Skin epidermis (tissue), 12 donors: ENCODE measurements around the gene PRR22.
"Not testable (repeated sequence)": the region's sequence is repeated elsewhere in the genome, so short reads cannot be mapped to it uniquely, and the experiment has no call there.

Source experiments
- H3K27ac ChIP-seq, 21 experiments: fragments of 200-600 bp; sonication (generic) in 11 of 21; one replicate each; pipeline ENCODE4 v1.5.0; 2020; ENCODE audit warnings: mild to moderate bottlenecking in 3 of 21, inconsistent platforms in 2 of 21, moderate library complexity in 2 of 21
- H3K4me3 ChIP-seq, 7 experiments: fragments of 200-600 bp; sonication (generic) in 2 of 7; one replicate each; pipeline ENCODE4 v1.5.0; 2020; ENCODE audit warnings: inconsistent platforms in 2 of 7, mild to moderate bottlenecking in 2 of 7, moderate library complexity in 1 of 7

The PRR22 gene

GRCh38 chr19:5773276-5773675, 11.3 kb downstream of the PRR22 start:
- Histone ChIP-seq H3K4me3 (no peak overlapping the region), H3K27ac (no peak overlapping the region)

GRCh38 chr19:5772416-5772815, 12.1 kb downstream of the PRR22 start:
- Histone ChIP-seq H3K27ac (no peak overlapping the region), H3K4me3 (no peak overlapping the region)

GRCh38 chr19:5767949-5768348, 16.6 kb downstream of the PRR22 start:
- Histone ChIP-seq H3K27ac (no peak overlapping the region), H3K4me3 (no peak overlapping the region)

GRCh38 chr19:5765220-5765619, 19.3 kb downstream of the PRR22 start:
- no peak overlapping the region for H3K4me3 ChIP-seq
- no peak overlapping the region for H3K27ac ChIP-seq

GRCh38 chr19:5762608-5763217, 21.8 kb downstream of the PRR22 start:
- no peak overlapping the region for H3K4me3 ChIP-seq
- H3K27ac ChIP-seq, result no peak overlapping the region

- H3K27ac ChIP-seq, result no peak overlapping the region
- no peak overlapping the region for H3K4me3 ChIP-seq
These were observed 30.8 kb downstream of the PRR22 start for GRCh38 chr19:5753743-5754142.

GRCh38 chr19:5751709-5752108, 32.8 kb downstream of the PRR22 start:
- H3K27ac ChIP-seq, result no peak overlapping the region
- H3K4me3 ChIP-seq, result no peak overlapping the region

- Histone ChIP-seq H3K27ac (no peak overlapping the region), H3K4me3 (no peak overlapping the region)
These were observed 35.0 kb downstream of the PRR22 start for GRCh38 chr19:5749505-5749904.

- H3K4me3 ChIP-seq, H3K27ac ChIP-seq: not testable (repeated sequence)
These were observed 35.6 kb downstream of the PRR22 start for GRCh38 chr19:5748920-5749319.

- not testable (repeated sequence) for H3K4me3 ChIP-seq
These were observed 39.5 kb downstream of the PRR22 start for GRCh38 chr19:5744999-5745398.

GRCh38 chr19:5743630-5744029, 40.9 kb downstream of the PRR22 start:
- Histone ChIP-seq H3K27ac (no peak overlapping the region), H3K4me3 (no peak overlapping the region)

More at GRCh38 chr19:5744999-5745398, 39.5 kb downstream of the PRR22 start:
- not testable (repeated sequence) for H3K27ac ChIP-seq

GRCh38 chr19:5742051-5742450, 42.5 kb downstream of the PRR22 start:
- no peak overlapping the region for H3K4me3 ChIP-seq

GRCh38 chr19:5738423-5738822, 46.1 kb downstream of the PRR22 start:
- H3K27ac ChIP-seq, result no peak overlapping the region
- no peak overlapping the region for H3K4me3 ChIP-seq

More at GRCh38 chr19:5742051-5742450, 42.5 kb downstream of the PRR22 start:
- H3K27ac ChIP-seq, result no peak overlapping the region

- H3K27ac ChIP-seq, H3K4me3 ChIP-seq: not testable (repeated sequence)
These were observed 51.4 kb downstream of the PRR22 start for GRCh38 chr19:5733172-5733571.
